GM12801 (cell line): Measurements from ENCODE around the gene DNM2.

Source experiments
- TF ChIP-seq, protein P1 (sequence below): IDR thresholded peaks from one replicate; pipeline ENCODE4 v1.5.1; 2011; ENCODE audit warnings: control low read depth; ENCODE audit not compliant: insufficient read length; ENCODE audit errors: extremely low read depth

DNM2 gene

DNA sequence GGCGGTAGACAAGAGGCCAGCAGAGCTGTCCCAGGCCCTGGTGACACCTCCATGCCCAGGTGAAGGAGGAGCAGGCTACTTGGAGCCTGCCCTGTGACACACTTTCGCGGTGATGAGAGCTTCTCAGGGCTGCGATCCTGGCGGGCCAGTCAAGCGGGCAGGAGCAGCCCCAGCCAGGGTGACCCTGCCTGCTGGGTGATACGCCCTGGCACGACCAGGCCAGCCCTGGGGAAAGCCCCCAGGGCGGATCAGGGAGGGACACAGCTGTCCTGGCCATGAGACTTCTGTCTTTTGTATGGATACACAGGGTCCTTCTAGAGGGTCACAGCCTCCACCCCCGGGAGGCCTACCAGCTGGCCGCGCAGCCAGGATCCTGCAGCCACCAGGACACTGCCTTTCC lies 13.1 kb downstream of the DNM2 start:
- TF ChIP-seq, protein P1, sequence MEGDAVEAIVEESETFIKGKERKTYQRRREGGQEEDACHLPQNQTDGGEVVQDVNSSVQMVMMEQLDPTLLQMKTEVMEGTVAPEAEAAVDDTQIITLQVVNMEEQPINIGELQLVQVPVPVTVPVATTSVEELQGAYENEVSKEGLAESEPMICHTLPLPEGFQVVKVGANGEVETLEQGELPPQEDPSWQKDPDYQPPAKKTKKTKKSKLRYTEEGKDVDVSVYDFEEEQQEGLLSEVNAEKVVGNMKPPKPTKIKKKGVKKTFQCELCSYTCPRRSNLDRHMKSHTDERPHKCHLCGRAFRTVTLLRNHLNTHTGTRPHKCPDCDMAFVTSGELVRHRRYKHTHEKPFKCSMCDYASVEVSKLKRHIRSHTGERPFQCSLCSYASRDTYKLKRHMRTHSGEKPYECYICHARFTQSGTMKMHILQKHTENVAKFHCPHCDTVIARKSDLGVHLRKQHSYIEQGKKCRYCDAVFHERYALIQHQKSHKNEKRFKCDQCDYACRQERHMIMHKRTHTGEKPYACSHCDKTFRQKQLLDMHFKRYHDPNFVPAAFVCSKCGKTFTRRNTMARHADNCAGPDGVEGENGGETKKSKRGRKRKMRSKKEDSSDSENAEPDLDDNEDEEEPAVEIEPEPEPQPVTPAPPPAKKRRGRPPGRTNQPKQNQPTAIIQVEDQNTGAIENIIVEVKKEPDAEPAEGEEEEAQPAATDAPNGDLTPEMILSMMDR, result no peak

DNA sequence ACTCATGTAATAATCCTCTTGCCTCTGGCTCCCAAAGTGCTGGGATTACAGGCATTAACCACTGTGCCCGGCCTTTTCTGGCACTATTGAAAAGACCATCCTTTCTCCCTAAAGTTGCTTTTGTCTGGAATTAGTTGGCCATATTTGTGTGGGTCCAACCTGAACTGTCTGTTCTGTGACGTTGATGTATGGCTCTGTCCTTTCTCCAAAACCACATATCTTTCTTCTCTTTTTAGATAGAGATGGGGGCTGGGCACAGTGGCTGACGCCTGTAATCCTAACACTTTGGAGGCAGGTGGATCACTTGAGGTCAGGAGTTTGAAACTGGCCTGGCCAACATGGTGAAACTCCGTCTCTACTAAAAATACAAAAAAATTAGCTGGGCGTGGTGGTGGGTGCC lies 17.9 kb downstream of the DNM2 start:
- TF ChIP-seq, protein P1, result no peak

DNA sequence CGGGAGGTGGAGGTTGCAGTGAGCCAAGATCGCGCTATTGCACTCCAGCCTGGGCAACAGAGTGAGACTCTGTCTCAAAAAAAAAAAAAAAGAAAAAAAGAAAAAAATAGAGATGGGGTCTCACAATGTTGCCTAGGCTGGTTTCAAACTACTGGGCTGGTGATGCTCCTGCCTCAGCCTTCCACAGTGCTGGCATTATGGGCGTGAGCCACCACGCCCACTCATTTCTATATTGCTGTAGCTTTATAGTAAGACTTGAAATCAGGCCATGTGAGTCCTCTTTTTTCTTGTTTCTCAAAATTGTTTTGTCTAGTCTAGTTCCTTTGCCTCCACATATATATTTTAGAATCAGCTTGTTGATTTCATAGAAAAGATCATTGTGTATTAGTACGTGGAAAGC lies 18.3 kb downstream of the DNM2 start:
- TF ChIP-seq, protein P1, result no peak

DNA sequence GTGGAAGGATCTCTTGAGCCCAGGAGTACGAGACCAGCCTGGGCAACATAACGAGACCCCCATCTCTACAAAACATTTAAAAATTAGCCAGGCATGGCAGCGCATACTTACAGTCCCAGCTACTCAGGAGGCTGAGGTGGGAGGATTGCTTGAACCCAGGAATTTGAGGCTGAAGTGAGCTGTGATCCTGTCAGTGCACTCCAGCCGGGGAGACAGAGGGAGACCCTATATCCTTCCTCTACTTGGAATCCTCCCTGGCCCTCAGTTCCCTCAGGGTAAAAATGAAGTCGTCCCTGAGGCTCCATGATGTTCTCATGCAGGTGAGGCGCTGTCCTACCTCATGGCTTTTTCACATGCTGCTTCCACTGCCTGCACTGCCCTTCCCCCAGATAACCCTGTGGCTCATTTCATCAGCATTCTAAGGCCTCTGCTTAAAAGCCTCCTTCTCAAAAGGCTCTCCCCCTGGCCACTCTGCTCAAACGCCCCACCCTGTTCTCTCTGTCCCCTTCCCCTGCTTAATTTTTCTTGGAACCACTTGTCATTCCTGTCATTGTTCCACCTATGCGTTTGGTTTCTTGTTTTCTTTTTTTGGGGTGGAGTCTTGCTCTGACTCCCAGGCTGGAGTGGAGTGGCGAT lies 19.2 kb downstream of the DNM2 start:
- TF ChIP-seq, protein P1, result no peak

DNA sequence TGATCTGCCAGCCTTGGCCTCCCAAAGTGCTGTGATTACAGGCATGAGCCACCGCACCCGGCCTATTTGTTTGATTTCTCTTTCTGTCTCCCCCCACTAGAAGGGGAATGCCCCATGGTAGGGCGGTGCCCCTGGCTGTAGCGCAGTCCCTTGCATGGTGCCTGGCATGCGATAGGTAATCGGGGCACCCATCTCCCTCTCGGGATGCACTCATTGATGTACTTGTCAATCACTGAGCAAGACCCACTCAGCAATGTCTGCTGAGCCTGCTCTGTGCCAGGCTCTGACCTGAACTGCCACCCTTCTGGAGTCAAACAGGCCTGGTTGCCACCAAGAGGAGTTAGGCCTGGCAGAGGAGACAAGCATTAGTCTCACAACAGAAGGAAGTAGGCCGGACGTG lies 19.8 kb downstream of the DNM2 start:
- TF ChIP-seq, protein P1, result no peak

DNA sequence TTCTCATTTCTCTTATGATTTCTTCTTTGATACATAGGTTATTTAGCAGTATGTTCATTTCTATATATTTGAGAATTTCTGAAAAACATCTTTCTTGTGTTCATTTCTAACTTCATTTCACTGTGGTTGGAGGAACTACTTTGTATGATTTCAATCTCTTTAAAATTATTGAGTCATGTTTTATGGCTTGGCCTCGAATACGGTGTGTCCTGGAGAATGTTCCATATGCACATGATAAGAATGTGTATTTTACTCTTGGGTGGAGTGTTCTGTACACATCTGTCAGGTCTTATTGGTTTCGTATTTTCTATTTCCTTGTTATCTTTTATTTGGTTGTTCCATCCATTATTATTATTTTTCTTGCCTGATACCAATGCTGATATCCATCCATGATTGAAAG lies 22.9 kb downstream of the DNM2 start:
- TF ChIP-seq, protein P1, result no peak

DNA sequence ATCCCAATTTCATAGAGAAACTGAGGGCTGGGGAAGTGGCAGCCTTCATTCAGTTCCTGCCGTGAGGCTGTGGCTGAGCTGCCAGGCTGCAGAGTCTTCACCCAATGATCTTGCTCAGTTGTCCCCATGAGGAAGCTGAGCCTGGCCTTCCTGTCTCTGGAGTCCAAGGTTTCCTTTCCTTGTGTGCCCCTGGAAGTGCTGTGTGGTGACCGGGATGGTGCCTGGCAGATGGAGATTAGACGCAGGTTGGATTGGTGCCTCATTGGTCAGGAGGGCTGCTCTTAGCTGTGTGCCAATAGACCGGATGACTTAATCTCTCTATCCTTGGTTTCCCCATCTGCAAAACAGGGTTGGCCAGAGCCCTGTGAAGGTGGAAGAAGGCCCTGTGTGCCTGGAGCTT lies 24.6 kb downstream of the DNM2 start:
- TF ChIP-seq, protein P1, result no peak
